Endothelial cell of umbilical vein (primary cell): ENCODE data around the gene WDR43. TPM values are rescaled to one million over a fixed set of nuclear protein-coding genes. Genes with fewer than 3 reads are reported as not detected.

Experiments
- BruUV-seq: library from RNA; stranded (reverse); fragments of 400-500 nt; replicated peaks from 2 replicates; lab custom pipeline; 2021; lab: Mats Ljungman, UMichigan
- CTCF ChIA-PET: fragments of 300-600, 350-600 bp; sonication (Branson Sonifier 250); formaldehyde crosslinking; loops from one replicate; lab custom pipeline; 2021; ENCODE audit warnings: antibody characterized with exemption, inconsistent platforms; lab: Charles Lee
- POLR2A ChIA-PET: fragments of 300-600, 350-600 bp; sonication (Branson Sonifier 250); formaldehyde crosslinking; loops from one replicate; lab custom pipeline; 2021; ENCODE audit warnings: antibody characterized with exemption, inconsistent platforms; lab: Charles Lee
- DNase-seq: peaks from one replicate; pipeline ENCODE4 v3.0.0-alpha.2; 2011; ENCODE audit warnings: low read depth, low spot score
- FAIRE-seq: peaks from 2 replicates; lab custom pipeline; 2011; peaks lifted over from hg19 to GRCh38; lab: Jason Lieb, UNC
- H2AFZ ChIP-seq: 2 replicates; pipeline ENCODE4 v1.6.0; 2012; ENCODE audit warnings: low read depth, low read length, control low read depth, inconsistent platforms
- H3K27ac ChIP-seq: 2 replicates; pipeline ENCODE4 v1.5.1; 2011; ENCODE audit warnings: low read depth, mild to moderate bottlenecking, control low read depth, low read length, moderate library complexity; ENCODE audit not compliant: insufficient read depth
- H3K27me3 ChIP-seq, 2 experiments: 2 replicates each; pipeline versions ENCODE4 v1.6.0 to v1.6.1; 2011; ENCODE audit warnings: low read length in 2 of 2, mixed read lengths in 1 of 2; ENCODE audit not compliant: control insufficient read depth in 2 of 2, insufficient read depth in 2 of 2
- H3K36me3 ChIP-seq, 2 experiments: 2 replicates in 1 of 2; 3 replicates in 1 of 2; pipeline ENCODE4 v1.5.1; 2011; ENCODE audit warnings: low read length in 2 of 2, mild to moderate bottlenecking in 1 of 2, moderate library complexity in 1 of 2; ENCODE audit not compliant: control insufficient read depth in 2 of 2, insufficient read depth in 2 of 2; ENCODE audit errors: extremely low read depth in 1 of 2
- H3K4me1 ChIP-seq: 3 replicates; pipeline ENCODE4 v1.5.1; 2011; ENCODE audit warnings: mild to moderate bottlenecking, low read length; ENCODE audit not compliant: control insufficient read depth, insufficient read depth; ENCODE audit errors: extremely low read depth
- H3K4me2 ChIP-seq: 2 replicates; pipeline ENCODE4 v1.6.1; 2011; ENCODE audit warnings: low read length, control low read depth, mixed read lengths; ENCODE audit not compliant: insufficient read depth
- H3K4me3 ChIP-seq, 3 experiments: fragments of 200-600 bp in 1 of 3; sonication (generic), shearing (Covaris generic) in 1 of 3; replicated peaks in 1 of 3; 2 replicates each; pipeline ENCODE4 v1.5.1; 2011 to 2016; ENCODE audit warnings: control low read depth in 3 of 3, low read length in 3 of 3, mild to moderate bottlenecking in 2 of 3, inconsistent platforms in 1 of 3, low read depth in 1 of 3, moderate library complexity in 1 of 3; ENCODE audit not compliant: insufficient read depth in 1 of 3
- H3K79me2 ChIP-seq: 2 replicates; pipeline ENCODE4 v1.6.0; 2012; ENCODE audit warnings: low read length, inconsistent platforms; ENCODE audit not compliant: control insufficient read depth, insufficient read depth
- H3K9ac ChIP-seq: replicated peaks from 2 replicates; pipeline ENCODE3; 2011; ENCODE audit warnings: low read length, control low read depth; ENCODE audit not compliant: insufficient read depth; ENCODE audit errors: extremely low read depth
- H3K9me1 ChIP-seq: replicated peaks from 3 replicates; pipeline ENCODE4 v1.6.0; 2011; ENCODE audit warnings: mild to moderate bottlenecking, low read length; ENCODE audit not compliant: control insufficient read depth, insufficient read depth; ENCODE audit errors: extremely low read depth
- H3K9me3 ChIP-seq: replicated peaks from 2 replicates; pipeline ENCODE4 v1.5.1; 2012; ENCODE audit warnings: low read length, inconsistent platforms; ENCODE audit not compliant: control insufficient read depth, insufficient read depth
- H4K20me1 ChIP-seq: replicated peaks from 2 replicates; pipeline ENCODE3; 2011; ENCODE audit warnings: mild to moderate bottlenecking, low read length; ENCODE audit not compliant: control insufficient read depth, insufficient read depth; ENCODE audit errors: extremely low read depth
- CTCF ChIP-seq, 2 donors: IDR thresholded peaks; 1 replicate in 1 of 2; 2 replicates in 1 of 2; pipeline ENCODE4 v1.5.1; 2011; ENCODE audit warnings: low read length in 2 of 2, mild to moderate bottlenecking in 2 of 2, moderate library complexity in 2 of 2, control low read depth in 1 of 2, inconsistent platforms in 1 of 2, low read depth in 1 of 2; ENCODE audit not compliant: insufficient read depth in 1 of 2; ENCODE audit errors: extremely low read depth in 1 of 2
- EZH2 ChIP-seq: IDR thresholded peaks from 2 replicates; pipeline ENCODE4 v1.6.1; 2012; ENCODE audit warnings: borderline replicate concordance, low read depth, mild to moderate bottlenecking, moderate library complexity, low read length, inconsistent platforms; ENCODE audit not compliant: severe bottlenecking
- FOS ChIP-seq: IDR thresholded peaks from 2 replicates; pipeline ENCODE4 v1.6.1; 2011; ENCODE audit warnings: mild to moderate bottlenecking, low read length, moderate library complexity, borderline replicate concordance; ENCODE audit not compliant: insufficient read depth
- GATA2 ChIP-seq: IDR thresholded peaks from 2 replicates; pipeline ENCODE4 v1.7.0; 2011; ENCODE audit warnings: low read depth, mild to moderate bottlenecking, moderate library complexity, mixed read lengths, low read length; ENCODE audit not compliant: insufficient read length, insufficient read depth
- JUN ChIP-seq: IDR thresholded peaks from 2 replicates; pipeline ENCODE4 v1.6.1; 2011; ENCODE audit warnings: borderline replicate concordance, low read depth; ENCODE audit not compliant: insufficient read length, insufficient read depth
- MAX ChIP-seq: IDR thresholded peaks from 2 replicates; pipeline ENCODE4 v1.6.1; 2011; ENCODE audit not compliant: insufficient read depth, insufficient read length
- MYC ChIP-seq: IDR thresholded peaks from one replicate; pipeline ENCODE4 v1.6.1; 2011; ENCODE audit warnings: mild to moderate bottlenecking, low read depth, low read length
- POLR2A ChIP-seq: IDR thresholded peaks from 2 replicates; pipeline ENCODE4 v1.6.1; 2012; ENCODE audit warnings: low read depth, mild to moderate bottlenecking, control low read depth, low read length
- POLR2AphosphoS5 ChIP-seq: IDR thresholded peaks from 2 replicates; pipeline ENCODE4 v1.6.1; 2012; ENCODE audit warnings: low read depth, mild to moderate bottlenecking, control low read depth, low read length, moderate library complexity; ENCODE audit not compliant: insufficient read depth
- dilution Hi-C: fragments of 300-500 bp; cut with MboI; formaldehyde crosslinking; loops from one replicate; pipeline ENCODE4 v1.15.0; 2019; ENCODE audit warnings: low sequenced_read_pairs; ENCODE audit not compliant: extremely low pct_ligation_motif_present
- intact Hi-C: fragments of 100-400 bp; cut with micrococcal nuclease; formaldehyde crosslinking; loops from one replicate; pipeline ENCODE4 v1.10.0; 2022
- polyA plus RNA-seq, 4 experiments: library from polyadenylated mRNA; depleted of rRNA in 3 of 4; stranded (reverse) in 3 of 4; unstranded in 1 of 4; fragments of >200 nt; gene quantifications; 2 replicates each; pipeline versions ENCODE4 v1.2.1 to v1.2.3, GENCODE V29; 2011 to 2012; ENCODE audit warnings: missing spikeins in 1 of 4
- total RNA-seq: library from RNA; stranded (reverse); gene quantifications from 2 replicates; pipeline ENCODE4 v1.2.3, GENCODE V29; 2021

WDR43 gene
- total and polyA plus RNA-seq, 2 donors (not counting 3 experiments of a cell fraction or from before 2014, with no cell fraction given): 23.7 to 60.6 TPM

- Histone ChIP-seq H3K9me3 (no peaks in the 10 kb centered on the region), H3K9me1 (no peaks in the 10 kb centered on the region), H3K4me1 (no peaks in the 10 kb centered on the region), H3K4me3 (no peak overlapping the region), H3K79me2 (no peaks in the 10 kb centered on the region), H2AFZ (no peak overlapping the region), H3K36me3 (peaks cover 7 to 32% of the 10 kb centered on the region in 2 experiments), H3K27me3 (no peaks in the 10 kb centered on the region), H3K9ac (no peak overlapping the region), H4K20me1 (peaks cover 2% of the 10 kb centered on the region), H3K4me2 (no peak overlapping the region), H3K27ac (no peak overlapping the region)
- no peak for FAIRE-seq
- ChIA-PET CTCF (interaction anchor here (1.2 kb wide), 1 partner anchor 11 kb away, joined by 4 read pairs; no protein-coding TSS in a partner anchor), POLR2A (no interaction called here)
- no peak for DNase-seq
- TF ChIP-seq FOS (no peak), CTCF (IDR thresholded peaks at IDR 0.05; ENCODE audit: extremely low read depth in 1 of 2, insufficient read depth in 1 of 2, low read depth in 1 of 2, low read length in 2 of 2) (no peak), MYC (no peak), JUN (no peak), MAX (no peak), GATA2 (no peak), POLR2A (no peak), POLR2AphosphoS5 (no peak), EZH2 (no peak)
- BruUV-seq: no TSS peak
- dilution Hi-C loops (no loop called here), intact Hi-C loops (no loop called here)
Measured at GRCh38 chr2:28949190-28949589, 54.7 kb downstream of the WDR43 start.
